ENCODE results near the gene LRP2. TPM values are rescaled to one million over a fixed set of nuclear protein-coding genes. Genes with fewer than 3 reads are reported as not detected.

Gene LRP2
- total and polyA plus RNA-seq, 2 of the 4 experiments (the other 2 are of a cell fraction), result not detected

GRCh38 chr2:169343202-169343601 lies 19.1 kb downstream of the LRP2 start:
- Histone ChIP-seq H2AK5ac (ENCODE audit: low read depth, low read length) (no peak overlapping the region), H3K79me1 (ENCODE audit: low read depth in 1 of 2, low read length in 2 of 2) (no peaks in the 10 kb centered on the region), H4K8ac (ENCODE audit: low read depth in 2 of 2, low read length in 2 of 2) (no peak overlapping the region), H2AK9ac (replicated peaks; ENCODE audit: low read depth, low read length, poor library complexity) (no peak overlapping the region), H3K4me2 (ENCODE audit: low read depth, low read length) (no peak overlapping the region), H3K56ac (ENCODE audit: extremely low read depth, insufficient read depth, low read length) (no peak overlapping the region), H2BK5ac (ENCODE audit: low read depth, low read length, poor library complexity, severe bottlenecking) (no peak overlapping the region), H2BK120ac (ENCODE audit: low read depth, low read length) (no peak overlapping the region), H4K20me1 (ENCODE audit: insufficient read depth, low read length) (no peaks in the 10 kb centered on the region), H4K91ac (ENCODE audit: insufficient read depth, low read depth, low read length) (no peak overlapping the region), H4K5ac (ENCODE audit: low read depth, low read length) (no peak overlapping the region), H3K14ac (replicated peaks; ENCODE audit: low read depth, low read length) (no peak overlapping the region), H3K4me3 (ENCODE audit: insufficient read depth, low read depth, low read length) (no peak overlapping the region), H2BK20ac (ENCODE audit: low read depth, low read length) (no peak overlapping the region), H3K9me3 (ENCODE audit: control insufficient read depth, insufficient read depth, low read length) (no peaks in the 10 kb centered on the region), H3K18ac (ENCODE audit: low read depth, low read length) (no peak overlapping the region), H3K9ac (ENCODE audit: low read depth, low read length) (no peak overlapping the region), H3K4ac (ENCODE audit: low read depth, low read length) (no peak overlapping the region), H3K9me1 (ENCODE audit: insufficient read depth, low read length) (no peaks in the 10 kb centered on the region), H3K4me1 (ENCODE audit: control insufficient read depth, insufficient read depth, low read length) (no peaks in the 10 kb centered on the region), H3K23ac (ENCODE audit: low read depth, low read length) (no peak overlapping the region), H3K27ac (ENCODE audit: insufficient read depth, low read length) (no peak overlapping the region), H2BK15ac (ENCODE audit: low read depth, low read length) (no peak overlapping the region), H3K36me3 (ENCODE audit: control insufficient read depth, insufficient read depth, low read length) (no peaks in the 10 kb centered on the region), H2AFZ (replicated peaks; ENCODE audit: low read length, poor library complexity) (no peak overlapping the region), H3K27me3 (ENCODE audit: control insufficient read depth, insufficient read depth, low read length) (no peaks in the 10 kb centered on the region)
- CTCF ChIA-PET, result no interaction called here
- in situ Hi-C loops (cut with MboI; ENCODE audit: low sequenced_read_pairs), result no loop called here
- dilution Hi-C loops (cut with HindIII; ENCODE audit: low sequenced_read_pairs, unreplicated experiment), result no loop called here
- no peak for TF ChIP-seq FOS (IDR thresholded peaks at IDR 0.05; ENCODE audit: low read depth, low read length)
- TF ChIP-seq CEBPB (IDR thresholded peaks at IDR 0.05; ENCODE audit: low read depth, low read length), result no peak
- no peak for TF ChIP-seq CTCF (conservative IDR thresholded peaks at IDR 0.05; ENCODE audit: low read depth, low read length)
- TF ChIP-seq MAFK (IDR thresholded peaks at IDR 0.05; ENCODE audit: low read depth, low read length), result no peak
- no peak for TF ChIP-seq MXI1 (IDR thresholded peaks at IDR 0.05; ENCODE audit: borderline replicate concordance, low read depth, low read length)
- TF ChIP-seq RFX5 (IDR thresholded peaks at IDR 0.05; ENCODE audit: low read depth, low read length), result no peak
- TF ChIP-seq BHLHE40 (IDR thresholded peaks at IDR 0.05; ENCODE audit: low read depth, low read length), result no peak
- no peak for TF ChIP-seq RAD21 (IDR thresholded peaks at IDR 0.05; ENCODE audit: low read length)
- TF ChIP-seq SMC3 (IDR thresholded peaks at IDR 0.05; ENCODE audit: low read depth, low read length), result no peak
- intact Hi-C loops (cut with micrococcal nuclease), result no loop called here
- BruUV-seq (replicated peaks), result no TSS peak
- ATAC-seq (ENCODE audit: low read depth) (no peak), DNase-seq (no peak)
- POLR2A ChIA-PET (ENCODE audit: unreplicated experiment), result no interaction called here
